ENCODE results near the gene NUCKS1.

NUCKS1 gene

GRCh38 chr1:205670611-205671430, 79.2 kb downstream of the NUCKS1 start:
- DNase-seq (ENCODE audit: low spot score) = no peak

- no peak for DNase-seq (ENCODE audit: low spot score)
Measured at GRCh38 chr1:205670150-205670446, 79.9 kb downstream of the NUCKS1 start.

- DNase-seq (ENCODE audit: low spot score) = no peak
Measured at GRCh38 chr1:205669341-205670149, 80.4 kb downstream of the NUCKS1 start.

GRCh38 chr1:205668951-205669340, 81.0 kb downstream of the NUCKS1 start:
- DNase-seq (ENCODE audit: low spot score) = no peak

- DNase-seq (ENCODE audit: low spot score) = no peak
Measured at GRCh38 chr1:205667909-205668643, 81.9 kb downstream of the NUCKS1 start.

DNA sequence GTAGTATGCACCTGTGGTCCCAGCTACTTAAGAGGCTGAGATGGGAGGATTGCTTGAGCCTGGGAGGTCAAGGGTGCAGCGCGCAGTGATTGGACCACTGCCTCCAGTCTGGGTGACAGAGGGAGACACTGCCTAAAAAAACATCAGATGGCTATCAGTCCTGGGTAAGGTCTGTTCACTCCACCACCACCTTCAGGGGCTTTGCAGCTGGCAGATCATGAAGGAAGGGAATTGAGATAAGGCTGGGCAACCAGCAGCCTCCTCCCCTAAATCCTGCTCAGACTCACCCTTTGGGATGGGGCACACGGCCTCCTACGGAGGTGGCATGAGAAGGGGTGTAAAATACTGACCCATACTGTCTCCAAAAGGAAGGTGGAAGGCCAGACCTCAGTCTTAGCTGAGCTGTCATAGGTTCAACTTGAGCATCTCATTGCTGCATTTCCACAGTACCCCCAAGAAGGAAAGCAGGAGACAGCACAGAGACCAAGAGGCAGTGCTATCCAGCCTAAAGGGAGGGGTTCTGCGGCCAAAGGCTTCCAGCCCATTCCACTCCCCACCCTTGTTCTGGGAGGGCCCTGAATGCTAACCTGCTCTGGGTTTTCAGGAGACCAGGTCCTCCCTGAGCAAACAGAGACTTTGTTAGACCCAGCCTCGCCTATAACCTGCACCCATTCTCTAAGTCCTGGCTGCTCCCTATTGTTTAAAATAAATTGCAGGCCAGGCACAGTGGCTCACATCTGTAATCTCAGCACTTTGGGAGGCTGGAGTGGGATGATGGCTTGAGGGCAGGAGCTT, 83.4 kb downstream of the NUCKS1 start:
- DNase-seq (ENCODE audit: low spot score) = no peak

- no peak for DNase-seq (ENCODE audit: low spot score)
Measured at GRCh38 chr1:205665201-205666045, 84.6 kb downstream of the NUCKS1 start.

GRCh38 chr1:205664399-205665017, 85.5 kb downstream of the NUCKS1 start:
- no peak for DNase-seq (ENCODE audit: low spot score)

DNA sequence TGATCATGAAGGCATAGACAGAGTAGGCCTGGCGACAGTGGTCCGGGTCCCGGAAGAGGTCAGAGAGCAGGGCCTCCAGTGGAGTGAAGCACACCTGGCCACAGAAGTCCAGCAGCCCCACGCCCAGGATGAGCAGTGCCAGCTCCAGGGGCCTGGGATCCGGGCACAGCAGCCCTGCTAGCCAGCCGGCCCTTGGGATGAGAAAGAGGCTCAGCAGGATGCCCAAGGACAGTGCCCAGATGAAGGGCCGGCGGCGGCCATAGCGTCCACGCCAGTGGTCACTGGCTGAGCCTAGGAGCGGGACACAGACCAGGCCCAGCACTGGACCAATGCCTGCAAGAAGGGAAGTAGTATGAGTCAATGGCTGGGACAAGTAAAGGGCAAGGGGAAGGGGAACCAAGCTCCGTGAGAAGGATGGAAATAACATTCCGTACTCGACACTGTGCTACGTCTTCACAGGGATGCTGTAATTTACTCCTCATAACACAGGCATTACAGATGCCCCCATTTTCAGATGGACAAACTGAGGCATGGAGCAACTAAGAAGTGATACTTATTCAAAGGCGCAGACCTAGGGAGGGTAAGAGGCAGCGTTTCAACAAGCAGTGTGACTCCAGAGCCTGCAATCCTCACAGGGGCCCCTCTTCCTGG, 86.6 kb downstream of the NUCKS1 start:
- no peak for DNase-seq (ENCODE audit: low spot score)

Small RNA genes within 50 kb of the gene (small RNA-seq; reads per million reads assigned to genes)
- gene RF00017 (0 reads per million in 2 experiments), gene RF00139 (0 to 0.04 reads per million in 2 experiments)

Measured in SK-N-DZ (cell line).